Smooth muscle cell (in vitro differentiated cells): ENCODE data around the gene TMEM183A. TPM values are rescaled to one million over a fixed set of nuclear protein-coding genes. Genes with fewer than 3 reads are reported as not detected.
A peak's percentile ranks its signal among the peaks of the same experiment; 100 is the strongest.

ENCODE experiments used
- DNase-seq: peaks from one replicate; lab custom pipeline; 2025; ENCODE audit not compliant: unreplicated experiment; lab: John Stamatoyannopoulos, UW
- H2AFZ ChIP-seq: fragments of 200-600 bp; sonication (generic); 2 replicates; pipeline ENCODE4 v1.6.0; 2016; ENCODE audit warnings: antibody characterized with exemption, low read depth, mild to moderate bottlenecking
- H3F3A ChIP-seq: fragments of 200-600 bp; sonication (generic); 2 replicates; pipeline ENCODE4 v1.6.0; 2017; ENCODE audit warnings: antibody characterized with exemption, low read depth
- H3K27ac ChIP-seq: fragments of 200-600 bp; sonication (generic); 2 replicates; pipeline ENCODE4 v1.5.1; 2016; ENCODE audit warnings: low read depth, mild to moderate bottlenecking
- H3K27me3 ChIP-seq: fragments of 200-600 bp; sonication (generic); 2 replicates; pipeline ENCODE4 v1.6.1; 2016; ENCODE audit warnings: low read depth, mild to moderate bottlenecking
- H3K36me3 ChIP-seq: fragments of 200-600 bp; sonication (generic); 2 replicates; pipeline ENCODE4 v1.5.1; 2016; ENCODE audit warnings: low read depth
- H3K4me1 ChIP-seq: fragments of 200-600 bp; sonication (generic); 2 replicates; pipeline ENCODE4 v1.5.1; 2016; ENCODE audit warnings: low read depth
- H3K4me2 ChIP-seq: fragments of 200-600 bp; sonication (generic); 2 replicates; pipeline ENCODE4 v1.6.0; 2016; ENCODE audit warnings: mild to moderate bottlenecking
- H3K4me3 ChIP-seq: fragments of 200-600 bp; sonication (generic); 2 replicates; pipeline ENCODE4 v1.5.1; 2016; ENCODE audit warnings: mild to moderate bottlenecking
- H3K79me2 ChIP-seq: fragments of 200-600 bp; sonication (generic); 2 replicates; pipeline ENCODE4 v1.6.0; 2016; ENCODE audit warnings: low read depth, mild to moderate bottlenecking
- H3K9ac ChIP-seq: fragments of 200-600 bp; sonication (generic); 2 replicates; pipeline ENCODE4 v1.6.0; 2016; ENCODE audit warnings: low read depth
- H3K9me3 ChIP-seq: fragments of 200-600 bp; sonication (generic); replicated peaks from 2 replicates; pipeline ENCODE4 v1.5.1; 2016; ENCODE audit warnings: low read depth
- H4K20me1 ChIP-seq: fragments of 200-600 bp; sonication (generic); 2 replicates; pipeline ENCODE4 v1.6.0; 2016; ENCODE audit warnings: low read depth
- CTCF ChIP-seq: fragments of 200-600 bp; sonication (generic); IDR thresholded peaks from 2 replicates; pipeline ENCODE4 v1.5.1; 2017; ENCODE audit warnings: borderline replicate concordance, mild to moderate bottlenecking, antibody characterized with exemption; ENCODE audit not compliant: insufficient read depth, poor library complexity, severe bottlenecking
- WGBS: methylation state at CpG from one replicate; pipeline ENCODE4 v1.1.7; 2016; ENCODE audit warnings: low lambda C conversion rate; 5-methylcytosine and 5-hydroxymethylcytosine counted together
- polyA plus RNA-seq: library from polyadenylated mRNA; unstranded; fragments of >200 nt; fragmentation: Nextera tagmentation; extraction: Ambion mirVana; gene quantifications from 2 replicates; pipeline ENCODE4 v1.2.1, GENCODE V29; 2016
- total RNA-seq: library from RNA; depleted of rRNA; stranded (reverse); fragments of >200 nt; gene quantifications from 2 replicates; pipeline ENCODE4 v1.2.3, GENCODE V29; 2014

TMEM183A gene
- total and polyA plus RNA-seq, 2 experiments from 2014 or later: 54.9 to 55.0 TPM

GRCh38 chr1:203039609-203040512, 32.7 kb downstream of the TMEM183A start:
- no peak for DNase-seq
- H3K4me1 ChIP-seq: peaks cover 8% of the 10 kb centered on the region
- no peak overlapping the region for H3K27ac ChIP-seq
- 42% methylated on average over 11 of the region's 11 CpGs for WGBS
- peak overlapping the region; percentile 22 for H3K4me2 ChIP-seq
- peaks cover 98% of the 10 kb centered on the region for H4K20me1 ChIP-seq
- H3F3A ChIP-seq: peaks cover 3% of the 10 kb centered on the region
- no peaks in the 10 kb centered on the region for H3K36me3 ChIP-seq
- no peak overlapping the region for H3K4me3 ChIP-seq
- no peaks in the 10 kb centered on the region for H3K79me2 ChIP-seq
- H3K9me3 ChIP-seq: no peaks in the 10 kb centered on the region
- H2AFZ ChIP-seq: no peak overlapping the region
- no peaks in the 10 kb centered on the region for H3K27me3 ChIP-seq
- H3K9ac ChIP-seq: no peak overlapping the region
- TF ChIP-seq CTCF: peak; percentile 31

GRCh38 chr1:203040513-203041275, 33.5 kb downstream of the TMEM183A start:
- TF ChIP-seq CTCF: no peak
- no peak overlapping the region for H3K9ac ChIP-seq
- H3K4me1 ChIP-seq: peaks cover 1% of the 10 kb centered on the region
- H3K79me2 ChIP-seq: no peaks in the 10 kb centered on the region
- no peak overlapping the region for H3K4me3 ChIP-seq
- no peaks in the 10 kb centered on the region for H3K9me3 ChIP-seq
- no peak overlapping the region for H2AFZ ChIP-seq
- H3K27ac ChIP-seq: no peak overlapping the region
- no peaks in the 10 kb centered on the region for H3K27me3 ChIP-seq
- peak overlapping the region; percentile 22 for H3K4me2 ChIP-seq
- no peak for DNase-seq
- peaks cover 98% of the 10 kb centered on the region for H4K20me1 ChIP-seq
- H3K36me3 ChIP-seq: no peaks in the 10 kb centered on the region
- 59% methylated on average over 5 of the region's 5 CpGs for WGBS
- peaks cover 3% of the 10 kb centered on the region for H3F3A ChIP-seq

- Histone ChIP-seq H3K9me3 (no peaks in the 10 kb centered on the region), H3K4me3 (no peak overlapping the region), H3K36me3 (no peaks in the 10 kb centered on the region), H3K27me3 (no peaks in the 10 kb centered on the region), H3K9ac (no peak overlapping the region), H3K27ac (no peak overlapping the region), H3K4me1 (peaks cover under 1% of the 10 kb centered on the region), H3K79me2 (no peaks in the 10 kb centered on the region), H4K20me1 (peaks cover 96% of the 10 kb centered on the region), H3F3A (peaks cover 3% of the 10 kb centered on the region), H2AFZ (no peak overlapping the region), H3K4me2 (no peak overlapping the region)
- no peak for TF ChIP-seq CTCF
- no peak for DNase-seq
- 86% methylated on average over 3 of the region's 3 CpGs for WGBS
Measured at GRCh38 chr1:203041351-203041932, 34.3 kb downstream of the TMEM183A start.
